ENCODE results near the gene SPRTN.

Gene SPRTN

GRCh38 chr1:231376875-231377549, 38.9 kb downstream of the SPRTN start:
- no peak for DNase-seq (ENCODE audit: low spot score)

GRCh38 chr1:231381729-231382128, 43.6 kb downstream of the SPRTN start:
- DNase-seq (ENCODE audit: low spot score), result no peak

- no peak for DNase-seq (ENCODE audit: low spot score)
Measured at GRCh38 chr1:231382426-231382825, 44.3 kb downstream of the SPRTN start.

- DNase-seq (ENCODE audit: low spot score), result no peak
Measured at GRCh38 chr1:231383159-231383860, 45.2 kb downstream of the SPRTN start.

- no peak for DNase-seq (ENCODE audit: low spot score)
Measured at GRCh38 chr1:231384696-231385415, 46.8 kb downstream of the SPRTN start.

GRCh38 chr1:231385416-231385748, 47.3 kb downstream of the SPRTN start:
- DNase-seq (ENCODE audit: low spot score), result no peak

- DNase-seq (ENCODE audit: low spot score), result no peak
Measured at GRCh38 chr1:231386466-231386865, 48.4 kb downstream of the SPRTN start.

GRCh38 chr1:231387770-231388669, 49.9 kb downstream of the SPRTN start:
- peak; percentile 32 for DNase-seq (ENCODE audit: low spot score)

GRCh38 chr1:231390071-231390470, 52.0 kb downstream of the SPRTN start:
- DNase-seq (ENCODE audit: low spot score), result no peak

- no peak for DNase-seq (ENCODE audit: low spot score)
Measured at GRCh38 chr1:231392389-231393131, 54.5 kb downstream of the SPRTN start.

- DNase-seq (ENCODE audit: low spot score), result no peak
Measured at GRCh38 chr1:231393668-231394067, 55.6 kb downstream of the SPRTN start.

- no peak for DNase-seq (ENCODE audit: low spot score)
Measured at GRCh38 chr1:231395076-231395997, 57.2 kb downstream of the SPRTN start.

- no peak for DNase-seq (ENCODE audit: low spot score)
Measured at GRCh38 chr1:231395998-231396390, 57.9 kb downstream of the SPRTN start.

- no peak for DNase-seq (ENCODE audit: low spot score)
Measured at GRCh38 chr1:231396643-231397042, 58.5 kb downstream of the SPRTN start.

- DNase-seq (ENCODE audit: low spot score), result no peak
Measured at GRCh38 chr1:231397886-231398671, 60.0 kb downstream of the SPRTN start.

GRCh38 chr1:231401478-231401877, 63.4 kb downstream of the SPRTN start:
- no peak for DNase-seq (ENCODE audit: low spot score)

- no peak for DNase-seq (ENCODE audit: low spot score)
Measured at GRCh38 chr1:231404318-231404717, 66.2 kb downstream of the SPRTN start.
